HG02610 (cell line): Measurements from ENCODE around the gene SORBS1.
"Not testable (repeated sequence)": the region's sequence is repeated elsewhere in the genome, so short reads cannot be mapped to it uniquely, and the experiment has no call there.

Experiments used
- ATAC-seq: cut with Tn5 transposase; IDR thresholded peaks from one replicate; pipeline ENCODE4 v1.9.1; 2021; ENCODE audit warnings: mild to moderate bottlenecking, moderate library complexity; ENCODE audit not compliant: unreplicated experiment

The SORBS1 gene

GRCh38 chr10:95496246-95496911, 64.8 kb downstream of the SORBS1 start:
- ATAC-seq = no peak

GRCh38 chr10:95493862-95494261, 67.3 kb downstream of the SORBS1 start:
- no peak for ATAC-seq

- no peak for ATAC-seq
Measured at GRCh38 chr10:95487994-95488393, 73.2 kb downstream of the SORBS1 start.

- no peak for ATAC-seq
Measured at GRCh38 chr10:95485056-95485844, 75.9 kb downstream of the SORBS1 start.

- ATAC-seq = no peak
Measured at GRCh38 chr10:95482501-95483233, 78.5 kb downstream of the SORBS1 start.

- ATAC-seq = no peak
Measured at GRCh38 chr10:95480901-95481491, 80.2 kb downstream of the SORBS1 start.

- no peak for ATAC-seq
Measured at GRCh38 chr10:95480102-95480900, 80.9 kb downstream of the SORBS1 start.

GRCh38 chr10:95478935-95479334, 82.2 kb downstream of the SORBS1 start:
- ATAC-seq = no peak

- no peak for ATAC-seq
Measured at GRCh38 chr10:95478185-95478584, 83.0 kb downstream of the SORBS1 start.

GRCh38 chr10:95477175-95477520, 84.0 kb downstream of the SORBS1 start:
- ATAC-seq = peak; percentile 42

GRCh38 chr10:95476469-95477174, 84.5 kb downstream of the SORBS1 start:
- peak; percentile 35 for ATAC-seq

GRCh38 chr10:95475827-95476468, 85.2 kb downstream of the SORBS1 start:
- no peak for ATAC-seq

GRCh38 chr10:95475003-95475383, 86.2 kb downstream of the SORBS1 start:
- ATAC-seq = no peak

- ATAC-seq = no peak
Measured at GRCh38 chr10:95474228-95475002, 86.8 kb downstream of the SORBS1 start.

- ATAC-seq = no peak
Measured at GRCh38 chr10:95472304-95473088, 88.7 kb downstream of the SORBS1 start.

- no peak for ATAC-seq
Measured at GRCh38 chr10:95469676-95470075, 91.5 kb downstream of the SORBS1 start.

- no peak for ATAC-seq
Measured at GRCh38 chr10:95469251-95469650, 91.9 kb downstream of the SORBS1 start.

- ATAC-seq = not testable (repeated sequence)
Measured at GRCh38 chr10:95467642-95468041, 93.5 kb downstream of the SORBS1 start.
